ENCODE measurements around the gene PLEKHG4.

PLEKHG4 gene

DNA sequence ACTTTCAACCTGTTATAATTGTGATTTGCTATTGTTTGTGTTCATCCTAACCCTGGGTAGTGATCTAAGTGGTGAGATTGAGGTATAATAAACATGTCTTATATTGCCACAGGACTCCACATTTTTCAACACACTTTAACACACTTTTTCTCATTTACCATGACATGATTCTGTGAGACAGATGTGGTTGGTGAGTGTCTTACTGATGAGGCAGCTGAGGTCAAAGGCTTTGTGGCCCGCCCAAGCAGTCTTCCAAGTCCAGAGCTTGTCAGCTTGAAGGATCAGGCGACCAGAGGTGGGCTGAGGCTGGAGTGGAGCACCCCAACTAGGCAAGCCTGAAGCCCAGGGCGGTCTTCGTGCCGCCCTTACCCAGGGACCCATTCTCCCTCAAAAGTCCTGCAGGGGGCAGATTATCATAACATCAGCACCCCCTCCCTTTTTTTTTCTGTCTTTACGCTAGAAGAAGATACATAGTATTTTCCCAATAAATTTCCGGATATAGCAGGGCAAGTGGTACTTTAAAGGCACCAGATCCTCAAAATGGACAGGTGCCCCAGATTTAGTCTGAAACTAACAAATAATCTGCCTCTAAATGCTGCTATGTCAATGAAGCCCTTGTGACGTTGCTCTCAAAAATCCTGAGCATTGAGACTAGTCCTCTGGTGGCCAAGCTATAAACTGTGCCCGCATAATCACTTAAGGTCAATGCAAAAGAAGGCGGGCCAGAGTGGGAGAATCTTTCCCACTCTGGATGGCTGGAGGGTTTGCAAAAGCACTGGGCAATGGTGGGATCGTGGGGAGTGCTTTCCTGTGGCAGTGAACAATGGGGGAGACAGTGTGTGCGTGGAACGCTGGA lies 26.1 kb downstream of the PLEKHG4 start:
- no peak overlapping the region for H3K27ac ChIP-seq
- TF ChIP-seq ZFX (IDR thresholded peaks at IDR 0.05; ENCODE audit: borderline replicate concordance), result no peak
- TF ChIP-seq, protein P1, sequence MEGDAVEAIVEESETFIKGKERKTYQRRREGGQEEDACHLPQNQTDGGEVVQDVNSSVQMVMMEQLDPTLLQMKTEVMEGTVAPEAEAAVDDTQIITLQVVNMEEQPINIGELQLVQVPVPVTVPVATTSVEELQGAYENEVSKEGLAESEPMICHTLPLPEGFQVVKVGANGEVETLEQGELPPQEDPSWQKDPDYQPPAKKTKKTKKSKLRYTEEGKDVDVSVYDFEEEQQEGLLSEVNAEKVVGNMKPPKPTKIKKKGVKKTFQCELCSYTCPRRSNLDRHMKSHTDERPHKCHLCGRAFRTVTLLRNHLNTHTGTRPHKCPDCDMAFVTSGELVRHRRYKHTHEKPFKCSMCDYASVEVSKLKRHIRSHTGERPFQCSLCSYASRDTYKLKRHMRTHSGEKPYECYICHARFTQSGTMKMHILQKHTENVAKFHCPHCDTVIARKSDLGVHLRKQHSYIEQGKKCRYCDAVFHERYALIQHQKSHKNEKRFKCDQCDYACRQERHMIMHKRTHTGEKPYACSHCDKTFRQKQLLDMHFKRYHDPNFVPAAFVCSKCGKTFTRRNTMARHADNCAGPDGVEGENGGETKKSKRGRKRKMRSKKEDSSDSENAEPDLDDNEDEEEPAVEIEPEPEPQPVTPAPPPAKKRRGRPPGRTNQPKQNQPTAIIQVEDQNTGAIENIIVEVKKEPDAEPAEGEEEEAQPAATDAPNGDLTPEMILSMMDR (IDR thresholded peaks at IDR 0.05), result no peak

DNA sequence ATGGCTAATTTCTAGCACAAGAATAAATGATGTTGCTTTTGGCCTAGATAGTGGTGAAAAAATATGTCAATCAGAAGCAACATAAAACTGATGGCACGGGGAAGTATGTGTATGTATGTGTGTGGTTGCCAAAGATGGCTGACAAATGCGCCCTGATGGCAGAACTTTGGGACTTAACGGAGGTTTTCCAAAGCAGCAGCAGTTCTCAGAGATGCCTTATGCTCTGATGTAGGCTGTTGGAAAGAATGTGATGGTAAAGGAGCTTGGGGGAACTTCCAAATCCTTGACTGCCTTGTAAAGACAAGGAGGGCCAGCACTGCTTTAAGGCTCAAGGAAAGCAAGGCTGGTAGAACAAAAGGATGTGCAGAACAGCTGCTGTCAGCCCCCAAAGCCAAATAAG lies 31.2 kb downstream of the PLEKHG4 start:
- H3K27ac ChIP-seq, result no peak overlapping the region
- no peak for TF ChIP-seq ZFX (IDR thresholded peaks at IDR 0.05; ENCODE audit: borderline replicate concordance)
- TF ChIP-seq, protein P1 (IDR thresholded peaks at IDR 0.05), result no peak

DNA sequence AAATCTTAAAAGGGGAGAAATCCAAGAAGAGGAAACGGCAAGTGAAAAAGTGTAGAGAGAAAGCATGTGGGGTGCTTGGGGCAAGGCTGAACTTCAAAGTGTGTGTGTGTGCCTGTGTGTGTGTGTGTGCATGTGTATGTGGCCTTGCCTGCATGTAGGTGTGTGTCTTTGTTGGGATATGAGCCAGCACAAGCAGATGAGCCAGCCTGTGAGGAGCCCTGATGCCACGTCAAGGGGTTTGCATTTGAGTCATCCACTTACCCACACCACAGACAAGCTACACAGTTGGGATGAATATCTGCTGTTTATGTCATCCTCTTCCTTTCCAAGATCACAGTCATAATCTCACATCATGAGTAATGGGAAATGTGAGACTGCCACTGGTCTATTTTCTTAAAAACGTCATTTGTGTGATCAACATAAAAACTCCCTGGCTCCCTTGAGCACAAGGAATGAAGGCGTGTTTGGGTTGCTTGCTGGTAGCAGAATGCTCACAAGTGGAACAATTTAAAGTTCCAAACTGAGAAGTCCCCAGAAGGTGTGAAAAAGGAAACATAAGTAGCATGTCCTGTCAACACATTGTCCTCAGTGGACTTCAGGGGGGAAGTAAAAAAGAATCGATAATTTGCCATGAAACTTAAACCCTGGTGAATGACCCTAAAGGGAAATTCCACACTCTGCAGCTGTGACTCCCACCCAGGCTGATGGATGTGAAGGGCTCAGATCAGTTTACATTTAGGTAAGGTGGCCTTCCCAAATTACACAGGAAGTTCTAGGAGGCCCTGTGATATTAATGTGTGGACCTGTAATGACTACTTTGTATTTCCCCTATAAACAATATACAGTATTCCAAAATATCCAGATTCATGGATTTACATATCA lies 32.5 kb downstream of the PLEKHG4 start:
- H3K27ac ChIP-seq, result no peak overlapping the region
- TF ChIP-seq, protein P1 (IDR thresholded peaks at IDR 0.05), result no peak
- TF ChIP-seq ZFX (IDR thresholded peaks at IDR 0.05; ENCODE audit: borderline replicate concordance), result no peak

DNA sequence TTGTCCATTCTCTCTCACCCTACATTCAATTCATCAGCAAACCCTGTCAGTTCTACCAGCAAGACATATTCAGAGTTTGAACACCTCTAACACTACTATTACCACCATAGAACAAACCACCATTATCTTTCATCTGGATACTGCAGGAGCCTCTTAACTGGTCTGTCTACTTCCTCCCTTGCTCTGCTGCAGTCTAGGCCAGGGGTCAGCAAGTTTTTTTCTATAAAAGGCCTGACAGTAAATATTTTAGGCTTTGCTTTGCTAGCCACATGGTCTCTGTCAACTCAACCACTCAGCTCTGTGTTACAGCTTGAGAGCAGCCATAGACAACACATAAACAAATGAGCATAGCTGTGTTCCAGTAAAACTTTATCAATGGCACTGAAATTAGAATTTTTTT lies 33.4 kb downstream of the PLEKHG4 start:
- no peak overlapping the region for H3K27ac ChIP-seq
- TF ChIP-seq, protein P1 (IDR thresholded peaks at IDR 0.05), result no peak
- TF ChIP-seq ZFX (IDR thresholded peaks at IDR 0.05; ENCODE audit: borderline replicate concordance), result no peak

DNA sequence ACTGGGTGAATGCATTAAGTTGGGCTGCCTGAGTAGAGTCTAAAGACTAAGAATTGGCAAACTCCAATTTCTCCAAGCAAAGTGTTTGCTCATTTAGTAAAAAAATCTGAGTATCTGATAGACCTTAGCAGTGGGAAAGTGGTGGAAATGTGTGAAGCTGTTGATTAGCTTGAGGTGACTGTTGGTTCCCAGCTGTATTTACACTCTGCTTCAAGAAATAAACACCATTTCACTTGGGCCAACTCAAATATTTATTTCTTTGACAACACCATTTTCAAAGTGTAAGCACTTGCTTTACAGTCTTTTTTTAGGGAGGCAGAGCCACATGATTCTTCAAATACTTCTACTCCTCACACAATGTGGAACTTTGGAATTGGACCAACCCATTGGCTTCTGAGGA lies 38.5 kb downstream of the PLEKHG4 start:
- H3K27ac ChIP-seq, result no peak overlapping the region
- TF ChIP-seq, protein P1 (IDR thresholded peaks at IDR 0.05), result no peak
- no peak for TF ChIP-seq ZFX (IDR thresholded peaks at IDR 0.05; ENCODE audit: borderline replicate concordance)

DNA sequence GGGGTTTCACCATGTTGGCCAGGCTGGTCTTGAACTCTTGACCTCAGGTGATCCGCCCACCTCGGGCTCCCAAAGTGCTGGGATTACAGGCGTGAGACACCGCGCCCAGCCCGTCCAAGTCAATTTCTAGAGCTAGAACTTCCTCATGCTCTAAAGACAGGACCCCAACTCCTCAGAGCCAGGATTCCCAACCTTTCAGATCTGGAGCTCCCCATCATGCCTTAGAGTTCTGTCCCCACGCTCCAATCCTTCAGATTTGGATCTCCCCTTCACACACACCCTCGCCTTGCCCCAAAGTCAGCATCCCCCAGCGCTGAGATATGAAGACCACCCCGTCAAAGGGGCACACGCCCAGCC lies 46.8 kb downstream of the PLEKHG4 start:
- H3K27ac ChIP-seq, result no peak overlapping the region
- TF ChIP-seq, protein P1 (IDR thresholded peaks at IDR 0.05), result no peak
- no peak for TF ChIP-seq ZFX (IDR thresholded peaks at IDR 0.05; ENCODE audit: borderline replicate concordance)

Data from 22Rv1 (cell line).